Pancreas (tissue), 10 donors: ENCODE data around the gene F2. TPM values are rescaled to one million over a fixed set of nuclear protein-coding genes. Genes with fewer than 3 reads are reported as not detected.

Experiments used
- ATAC-seq, 4 donors: fragments of 200-7000 bp; cut with Tn5 transposase; one replicate each; pipeline versions ENCODE4 v1.8.0 to v1.9.1; 2020; ENCODE audit warnings: mild to moderate bottlenecking in 4 of 4, moderate library complexity in 4 of 4
- DNase-seq, 6 donors: peaks; one replicate each; pipeline ENCODE4 v3.0.0-alpha.2; 2020
- FAIRE-seq: peaks from 2 replicates; lab custom pipeline; 2012; peaks lifted over from hg19 to GRCh38; lab: Jason Lieb, UNC
- H3K27ac ChIP-seq, 4 donors: fragments of 200-600 bp; sonication (generic); 1 replicate in 3 of 4; 2 replicates in 1 of 4; pipeline versions ENCODE4 v1.5.0 to v1.8.0; 2020
- H3K27me3 ChIP-seq, 4 donors: fragments of 200-600 bp; one replicate each; pipeline ENCODE4 v1.8.0; 2021
- H3K36me3 ChIP-seq, 3 donors: fragments of 200-600 bp; sonication (generic) in 1 of 3; one replicate each; pipeline versions ENCODE4 v1.5.0 to v1.8.0; 2020 to 2021
- H3K4me1 ChIP-seq, 3 donors: fragments of 200-600 bp; one replicate each; pipeline ENCODE4 v1.8.0; 2021
- H3K4me3 ChIP-seq, 4 donors: fragments of 200-600 bp; sonication (generic) in 2 of 4; one replicate each; pipeline versions ENCODE4 v1.5.0 to v1.8.0; 2020 to 2021
- H3K9me3 ChIP-seq, 4 donors: fragments of 200-600 bp; one replicate each; pipeline ENCODE4 v1.8.0; 2021
- WGBS, 2 donors: extraction: QIAGEN DNeasy Blood & Tissue Kit; methylation state at CpG; one replicate each; pipeline ENCODE4 v1.1.7; 2013; 5-methylcytosine and 5-hydroxymethylcytosine counted together
- intact Hi-C, 3 donors: fragments of 100-400 bp; cut with DNase I; formaldehyde crosslinking; loops; one replicate each; pipeline versions ENCODE4 v1.11.1 to v1.14.2; 2022
- polyA plus RNA-seq, 2 donors: library from polyadenylated mRNA; stranded (reverse); fragments of 200-250 nt; gene quantifications; one replicate each; pipeline ENCODE4 v1.2.3, GENCODE V29; 2013
- total RNA-seq, 6 donors: library from RNA; stranded (reverse); fragmentation: NEBNext Ultra II Directional in 4 of 6; extraction: Animal tissue kit (Norgen Biotek cat#: 25700) in 4 of 6; gene quantifications; one replicate each; pipeline versions ENCODE4 v1.2.1 to v1.2.4, GENCODE V29; 2021 to 2023
- TF ChIP-seq, protein P1 (sequence below), 4 donors: fragments of 200-600 bp; sonication (generic) in 3 of 4; IDR thresholded peaks; one replicate each; pipeline versions ENCODE4 v1.5.0 to v1.8.0; 2021; ENCODE audit warnings: antibody characterized with exemption in 4 of 4
- donor health status: healthy with polysubstance abuse.
- donor health status: DM: no; HTN: no; CAD: no; lungs with moderate emphysema.
- donor health status: DM: no; HTN: no; CAD: no.
- donor health status: control.
- donor health status: control.
- donor health status: Bipolar disorder and iron deficiency.
- donor health status: DM: yes; HTN: yes; CAD: no.
- donor health status: DM: no; HTN: no; CAD: no.
- donor health status: DM: no; HTN: no; CAD: no.
- donor health status: DM: yes; HTN: yes; CAD: no.

Gene F2
- total and polyA plus RNA-seq, 8 donors = 0.08 to 0.76 (median 0.17) TPM; not detected in 4

DNA sequence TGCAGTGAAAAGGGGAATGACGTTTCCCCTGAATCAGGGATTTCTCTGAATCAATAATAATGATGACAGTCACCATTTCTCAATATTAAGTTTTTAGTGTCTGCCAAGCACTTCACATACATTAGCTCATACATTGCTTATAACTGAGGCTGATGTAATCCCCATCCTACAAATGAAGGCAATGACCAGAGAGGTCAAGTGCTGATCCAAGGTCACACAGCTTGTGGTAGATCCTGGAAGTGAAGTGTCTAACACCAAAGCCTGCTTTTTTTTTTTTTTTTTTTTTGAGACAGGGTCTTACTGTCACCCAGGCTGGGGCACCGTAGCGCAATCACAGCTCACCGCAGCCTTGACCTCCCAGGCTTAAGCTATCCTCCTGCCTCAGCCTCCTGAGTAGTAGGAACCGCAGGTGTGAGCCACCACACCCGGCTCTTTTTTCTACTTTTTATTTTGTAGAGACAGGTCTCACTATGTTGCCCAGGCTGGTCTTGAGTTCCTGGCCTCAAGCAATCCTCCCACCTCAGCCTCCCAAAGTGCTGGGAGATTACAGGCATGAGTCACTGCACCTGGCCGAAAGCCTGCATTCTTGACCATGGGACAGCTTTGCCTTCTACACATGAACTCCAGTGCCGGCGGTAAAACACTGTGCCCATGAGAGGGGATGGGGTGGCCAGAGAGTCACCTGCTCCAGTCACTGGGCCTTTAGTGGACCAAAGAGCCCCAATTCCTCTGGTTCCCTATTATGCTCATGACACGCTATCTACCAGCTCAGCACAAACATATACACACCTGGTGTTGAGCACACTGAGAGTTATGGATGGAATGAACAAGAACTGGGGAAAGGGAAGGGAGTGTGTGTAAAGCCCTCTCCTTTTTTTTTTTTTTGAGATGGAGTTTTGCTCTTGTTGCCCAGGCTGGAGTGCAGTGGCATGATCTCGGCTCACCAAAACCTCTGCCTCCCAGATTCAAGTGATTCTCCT is 36.0 kb upstream of the F2 start:
- intact Hi-C loops = no loop called here
- FAIRE-seq = no peak
- peak in 1 of 6 donors; percentile 12 for DNase-seq
- Histone ChIP-seq H3K9me3 (no peaks in the 10 kb centered on the region), H3K4me3 (no peak overlapping the region), H3K27me3 (no peaks in the 10 kb centered on the region), H3K4me1 (peaks cover 0 to 5% (median 0%) of the 10 kb centered on the region in 3 donors), H3K27ac (no peak overlapping the region), H3K36me3 (peaks cover 5 to 42% (median 28%) of the 10 kb centered on the region in 3 donors)
- ATAC-seq = no peak
- TF ChIP-seq, protein P1, sequence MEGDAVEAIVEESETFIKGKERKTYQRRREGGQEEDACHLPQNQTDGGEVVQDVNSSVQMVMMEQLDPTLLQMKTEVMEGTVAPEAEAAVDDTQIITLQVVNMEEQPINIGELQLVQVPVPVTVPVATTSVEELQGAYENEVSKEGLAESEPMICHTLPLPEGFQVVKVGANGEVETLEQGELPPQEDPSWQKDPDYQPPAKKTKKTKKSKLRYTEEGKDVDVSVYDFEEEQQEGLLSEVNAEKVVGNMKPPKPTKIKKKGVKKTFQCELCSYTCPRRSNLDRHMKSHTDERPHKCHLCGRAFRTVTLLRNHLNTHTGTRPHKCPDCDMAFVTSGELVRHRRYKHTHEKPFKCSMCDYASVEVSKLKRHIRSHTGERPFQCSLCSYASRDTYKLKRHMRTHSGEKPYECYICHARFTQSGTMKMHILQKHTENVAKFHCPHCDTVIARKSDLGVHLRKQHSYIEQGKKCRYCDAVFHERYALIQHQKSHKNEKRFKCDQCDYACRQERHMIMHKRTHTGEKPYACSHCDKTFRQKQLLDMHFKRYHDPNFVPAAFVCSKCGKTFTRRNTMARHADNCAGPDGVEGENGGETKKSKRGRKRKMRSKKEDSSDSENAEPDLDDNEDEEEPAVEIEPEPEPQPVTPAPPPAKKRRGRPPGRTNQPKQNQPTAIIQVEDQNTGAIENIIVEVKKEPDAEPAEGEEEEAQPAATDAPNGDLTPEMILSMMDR (IDR thresholded peaks at IDR 0.05) = no peak
- WGBS, 2 donors = 90 to 92% methylated on average over 11 of the region's 11 CpGs

DNA sequence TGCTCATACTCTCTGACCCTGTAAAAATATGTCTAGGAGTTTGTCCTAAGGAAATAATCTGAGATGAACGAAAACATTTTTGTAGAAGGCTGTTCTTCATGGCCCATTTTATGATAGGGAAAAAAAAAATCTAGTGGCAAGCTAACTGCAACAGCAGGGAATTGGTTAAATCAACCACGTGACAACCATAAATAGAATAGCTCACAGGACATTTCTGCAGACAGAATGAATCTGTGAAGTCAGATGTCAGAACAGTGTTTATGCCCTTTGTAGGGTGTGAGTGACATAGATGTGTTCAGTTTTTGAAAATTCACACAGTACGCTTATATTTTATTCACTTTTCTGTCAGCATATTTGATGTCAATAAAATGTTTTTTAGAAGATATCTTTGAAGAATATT is 34.6 kb upstream of the F2 start:
- DNase-seq (no peak), ATAC-seq (no peak), FAIRE-seq (no peak)
- TF ChIP-seq, protein P1 (IDR thresholded peaks at IDR 0.05) = no peak
- Histone ChIP-seq H3K36me3 (peaks cover 5 to 29% (median 24%) of the 10 kb centered on the region in 3 donors), H3K4me3 (no peak overlapping the region), H3K27ac (no peak overlapping the region), H3K27me3 (no peaks in the 10 kb centered on the region), H3K4me1 (peaks cover 0 to 2% (median 0%) of the 10 kb centered on the region in 3 donors), H3K9me3 (no peaks in the 10 kb centered on the region)
- intact Hi-C loops = no loop called here
- WGBS, 2 donors = 84 to 86% methylated on average over 3 of the region's 3 CpGs

DNA sequence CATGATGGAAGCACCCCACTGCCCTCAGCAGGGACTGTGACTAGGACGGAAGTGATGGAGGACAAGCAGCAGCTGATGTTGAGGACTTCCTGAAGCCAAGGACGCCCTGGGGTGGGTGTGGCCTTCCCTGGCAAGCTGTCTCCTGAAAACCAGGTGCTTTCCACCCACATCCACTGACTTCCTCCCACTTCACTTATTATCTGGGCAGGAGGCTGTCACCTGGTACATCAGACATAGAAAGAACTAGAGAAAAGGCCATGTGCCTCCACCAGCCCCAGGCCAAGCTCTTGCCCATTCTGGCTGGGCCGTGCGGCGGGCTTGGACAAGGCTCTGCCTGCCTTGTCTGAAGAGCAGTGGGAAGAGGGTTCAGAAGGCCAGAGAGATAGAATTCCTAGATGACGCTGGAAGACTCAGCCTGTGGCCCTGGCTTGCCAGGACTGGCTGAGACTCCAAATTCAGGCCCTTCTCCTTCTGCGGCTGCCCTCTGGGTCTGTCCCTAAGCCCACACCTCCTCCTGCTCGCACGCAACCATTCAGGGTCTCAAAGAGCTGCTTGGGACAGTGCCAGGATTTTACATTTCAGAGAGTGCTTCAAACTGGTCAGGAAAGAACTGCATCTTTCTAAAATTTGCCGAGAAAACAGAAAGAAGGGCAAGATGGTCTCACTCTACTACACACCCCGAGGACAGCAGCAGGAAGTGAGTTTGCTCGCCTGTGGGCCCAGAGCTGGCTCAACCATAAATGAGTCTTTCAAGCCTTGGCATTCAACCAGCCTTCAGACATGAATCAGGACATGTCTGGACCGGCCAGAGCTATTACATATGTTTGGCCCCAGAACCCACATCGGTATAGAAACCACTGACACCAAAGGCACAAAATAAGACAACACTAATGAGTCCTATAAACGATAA is 31.9 kb upstream of the F2 start:
- H3K27me3 ChIP-seq = no peaks in the 10 kb centered on the region
- no peaks in the 10 kb centered on the region for H3K9me3 ChIP-seq
- intact Hi-C loops = no loop called here
- FAIRE-seq (no peak), ATAC-seq (peak in 2 of 4 donors; percentile 20 to 44), DNase-seq (no peak)
- H3K36me3 ChIP-seq = peaks cover 0 to 7% (median 4%) of the 10 kb centered on the region in 3 donors
- H3K4me3 ChIP-seq = no peak overlapping the region
- H3K27ac ChIP-seq = no peak overlapping the region
- WGBS, 2 donors = 84 to 88% methylated on average over 15 of the region's 15 CpGs
- TF ChIP-seq, protein P1 (IDR thresholded peaks at IDR 0.05) = no peak
- H3K4me1 ChIP-seq = no peaks in the 10 kb centered on the region

DNA sequence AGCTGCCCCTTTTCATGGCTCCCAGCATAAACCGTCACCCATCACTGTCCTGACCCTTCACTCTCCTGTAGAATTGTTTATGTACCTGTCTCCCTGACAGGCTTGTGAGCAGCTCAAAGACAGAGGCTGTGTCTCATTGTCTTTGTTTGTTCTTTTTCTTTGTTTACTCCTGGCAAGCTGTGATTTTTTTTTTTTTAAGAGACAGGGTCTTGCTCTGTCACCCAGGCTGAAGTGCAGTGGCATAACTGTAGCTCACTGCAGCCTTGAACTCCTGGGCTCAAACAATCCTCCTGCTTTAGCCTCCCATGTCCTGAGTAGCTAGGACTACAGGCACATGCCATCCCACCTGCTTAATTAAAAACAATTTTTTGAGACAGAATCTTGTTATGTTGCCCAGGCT is 28.3 kb upstream of the F2 start:
- WGBS, 2 donors = 92 to 94% methylated on average over 1 of the region's 1 CpG

More for the DNA sequence above, 28.3 kb upstream of the F2 start:
- intact Hi-C loops = no loop called here
- DNase-seq (peak in 1 of 6 donors; percentile 1), FAIRE-seq (no peak), ATAC-seq (no peak)
- H3K27ac ChIP-seq = no peak overlapping the region
- H3K9me3 ChIP-seq = no peaks in the 10 kb centered on the region
- H3K4me3 ChIP-seq = no peak overlapping the region
- TF ChIP-seq, protein P1 (IDR thresholded peaks at IDR 0.05) = no peak
- no peaks in the 10 kb centered on the region for H3K27me3 ChIP-seq
- H3K36me3 ChIP-seq = peaks cover 0 to 34% (median 14%) of the 10 kb centered on the region in 3 donors
- H3K4me1 ChIP-seq = no peaks in the 10 kb centered on the region
